Measurements from ENCODE around the gene ZNF563.
"Not testable (repeated sequence)": the region's sequence is repeated elsewhere in the genome, so short reads cannot be mapped to it uniquely, and the experiment has no call there.

The ZNF563 gene

DNA sequence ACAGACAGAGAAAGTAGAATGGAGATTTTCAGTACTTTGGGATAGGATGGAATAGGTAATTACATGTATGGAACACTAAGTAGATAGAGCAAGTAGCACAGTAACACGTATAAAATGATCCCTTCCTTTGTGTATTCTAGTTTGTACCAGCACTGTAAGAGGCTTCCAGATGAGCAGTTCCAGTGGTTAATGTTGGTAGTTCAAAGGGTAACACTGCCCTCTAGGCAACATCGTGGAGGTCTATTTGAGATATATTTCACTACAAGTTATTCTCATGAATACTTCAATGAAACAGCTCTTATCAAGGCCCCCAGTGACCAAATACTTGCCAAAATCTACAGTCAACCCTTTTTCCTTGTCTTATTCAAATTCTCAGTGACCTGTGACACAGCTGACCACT, 13.5 kb upstream of the ZNF563 start:
- no peak overlapping the region for H3K4me3 ChIP-seq (ENCODE audit: low read depth, low read length)
- H3K9ac ChIP-seq (ENCODE audit: low read depth, low read length): no peak overlapping the region
- no peaks in the 10 kb centered on the region for H3K27me3 ChIP-seq (ENCODE audit: control insufficient read depth, insufficient read depth, low read length)
- H3K4me1 ChIP-seq (ENCODE audit: control insufficient read depth, insufficient read depth, low read length): no peaks in the 10 kb centered on the region
- no peaks in the 10 kb centered on the region for H3K36me3 ChIP-seq (ENCODE audit: control insufficient read depth, insufficient read depth, low read length)
- H3K9me3 ChIP-seq (ENCODE audit: control insufficient read depth, insufficient read depth, low read length): peaks cover 18% of the 10 kb centered on the region

DNA sequence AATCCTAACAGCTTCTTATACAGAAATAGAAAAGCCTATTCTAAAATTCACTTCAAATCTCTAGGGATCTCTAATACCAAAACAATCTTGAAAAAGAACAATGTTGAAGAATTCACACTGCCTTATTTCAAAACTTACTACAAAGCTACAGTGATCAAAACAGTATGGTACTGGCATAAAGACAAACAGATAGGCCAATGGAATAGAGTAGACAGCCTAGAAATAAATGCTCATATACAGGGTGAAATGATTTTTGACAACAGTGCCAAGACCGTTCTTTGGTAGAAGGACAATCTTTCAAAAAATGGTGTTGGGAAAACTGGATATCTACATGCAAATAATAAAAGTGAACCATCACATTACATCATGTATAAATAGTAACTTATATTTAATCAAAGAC, 11.8 kb upstream of the ZNF563 start:
- H3K9ac ChIP-seq (ENCODE audit: low read depth, low read length): no peak overlapping the region
- H3K4me1 ChIP-seq (ENCODE audit: control insufficient read depth, insufficient read depth, low read length): no peaks in the 10 kb centered on the region
- H3K36me3 ChIP-seq (ENCODE audit: control insufficient read depth, insufficient read depth, low read length): no peaks in the 10 kb centered on the region
- no peaks in the 10 kb centered on the region for H3K27me3 ChIP-seq (ENCODE audit: control insufficient read depth, insufficient read depth, low read length)
- no peak overlapping the region for H3K4me3 ChIP-seq (ENCODE audit: low read depth, low read length)
- H3K9me3 ChIP-seq (ENCODE audit: control insufficient read depth, insufficient read depth, low read length): peaks cover 10% of the 10 kb centered on the region

- Histone ChIP-seq H3K27me3 (ENCODE audit: control insufficient read depth, insufficient read depth, low read length) (peaks cover 11% of the 10 kb centered on the region), H3K4me1 (ENCODE audit: control insufficient read depth, insufficient read depth, low read length) (no peaks in the 10 kb centered on the region), H3K9ac (ENCODE audit: low read depth, low read length) (no peak overlapping the region), H3K36me3 (ENCODE audit: control insufficient read depth, insufficient read depth, low read length) (no peaks in the 10 kb centered on the region), H3K9me3 (ENCODE audit: control insufficient read depth, insufficient read depth, low read length) (no peaks in the 10 kb centered on the region), H3K4me3 (ENCODE audit: low read depth, low read length) (no peak overlapping the region)
Measured at GRCh38 chr19:12331211-12331941, 2.1 kb downstream of the ZNF563 start.

- H3K4me3 ChIP-seq (ENCODE audit: low read depth, low read length): no peak overlapping the region
- no peak overlapping the region for H3K9ac ChIP-seq (ENCODE audit: low read depth, low read length)
- no peaks in the 10 kb centered on the region for H3K4me1 ChIP-seq (ENCODE audit: control insufficient read depth, insufficient read depth, low read length)
- peaks cover 11% of the 10 kb centered on the region for H3K27me3 ChIP-seq (ENCODE audit: control insufficient read depth, insufficient read depth, low read length)
- H3K36me3 ChIP-seq (ENCODE audit: control insufficient read depth, insufficient read depth, low read length): no peaks in the 10 kb centered on the region
- no peaks in the 10 kb centered on the region for H3K9me3 ChIP-seq (ENCODE audit: control insufficient read depth, insufficient read depth, low read length)
Measured at GRCh38 chr19:12330340-12330739, 3.1 kb downstream of the ZNF563 start.

DNA sequence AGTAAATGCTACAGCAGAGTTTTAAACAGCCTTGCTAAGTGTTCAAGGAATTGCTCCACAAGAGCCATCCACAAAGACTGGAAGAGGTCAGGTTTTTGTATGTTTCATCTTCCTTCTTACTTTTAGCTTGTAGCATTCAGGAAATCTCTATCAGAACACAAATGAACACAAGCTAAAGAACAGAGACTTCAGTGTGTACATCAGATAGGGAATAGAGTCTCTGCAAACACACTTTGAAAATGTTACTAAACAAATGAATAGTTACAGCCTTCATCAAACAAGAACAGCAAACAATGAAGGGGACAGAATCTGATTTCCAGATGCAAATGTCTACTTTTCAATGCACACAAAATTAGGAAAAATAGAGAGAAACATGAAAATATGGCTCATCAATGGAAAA, 7.7 kb downstream of the ZNF563 start:
- Histone ChIP-seq H3K9me3 (ENCODE audit: control insufficient read depth, insufficient read depth, low read length) (no peaks in the 10 kb centered on the region), H3K36me3 (ENCODE audit: control insufficient read depth, insufficient read depth, low read length) (peaks cover 2% of the 10 kb centered on the region), H3K9ac (ENCODE audit: low read depth, low read length) (no peak overlapping the region), H3K4me1 (ENCODE audit: control insufficient read depth, insufficient read depth, low read length) (no peaks in the 10 kb centered on the region), H3K4me3 (ENCODE audit: low read depth, low read length) (no peak overlapping the region), H3K27me3 (ENCODE audit: control insufficient read depth, insufficient read depth, low read length) (no peaks in the 10 kb centered on the region)

GRCh38 chr19:12318782-12319413, 14.5 kb downstream of the ZNF563 start:
- Histone ChIP-seq H3K9me3 (ENCODE audit: control insufficient read depth, insufficient read depth, low read length) (peaks cover 18% of the 10 kb centered on the region), H3K4me1 (ENCODE audit: control insufficient read depth, insufficient read depth, low read length) (no peaks in the 10 kb centered on the region), H3K36me3 (ENCODE audit: control insufficient read depth, insufficient read depth, low read length) (peaks cover 11% of the 10 kb centered on the region)

DNA sequence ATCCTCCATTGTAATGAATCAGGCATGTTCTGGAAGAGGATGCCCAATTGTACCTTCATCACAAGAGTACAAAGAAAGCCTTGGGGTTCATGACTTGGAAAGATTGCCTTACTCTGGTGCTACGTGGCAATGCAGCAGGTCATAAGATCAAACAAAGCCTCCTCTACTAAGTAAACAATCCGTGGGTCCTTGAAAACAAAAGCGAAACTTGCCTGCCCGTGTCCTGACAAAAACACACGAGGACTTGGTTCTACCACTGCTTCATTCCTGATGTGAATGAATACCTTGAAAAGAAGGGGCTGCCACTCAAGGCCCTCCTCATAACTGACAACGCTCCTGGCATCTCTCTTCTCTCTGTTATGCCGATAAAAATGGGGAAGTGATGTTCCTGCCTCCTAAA, 18.9 kb downstream of the ZNF563 start:
- H3K9me3 ChIP-seq (ENCODE audit: control insufficient read depth, insufficient read depth, low read length): peaks cover 18% of the 10 kb centered on the region
- H3K4me1 ChIP-seq (ENCODE audit: control insufficient read depth, insufficient read depth, low read length): no peaks in the 10 kb centered on the region
- H3K36me3 ChIP-seq (ENCODE audit: control insufficient read depth, insufficient read depth, low read length): peaks cover 5% of the 10 kb centered on the region

More at GRCh38 chr19:12318782-12319413, 14.5 kb downstream of the ZNF563 start:
- Histone ChIP-seq H3K27me3 (ENCODE audit: control insufficient read depth, insufficient read depth, low read length) (no peaks in the 10 kb centered on the region), H3K9ac (ENCODE audit: low read depth, low read length) (no peak overlapping the region), H3K4me3 (ENCODE audit: low read depth, low read length) (no peak overlapping the region)

DNA sequence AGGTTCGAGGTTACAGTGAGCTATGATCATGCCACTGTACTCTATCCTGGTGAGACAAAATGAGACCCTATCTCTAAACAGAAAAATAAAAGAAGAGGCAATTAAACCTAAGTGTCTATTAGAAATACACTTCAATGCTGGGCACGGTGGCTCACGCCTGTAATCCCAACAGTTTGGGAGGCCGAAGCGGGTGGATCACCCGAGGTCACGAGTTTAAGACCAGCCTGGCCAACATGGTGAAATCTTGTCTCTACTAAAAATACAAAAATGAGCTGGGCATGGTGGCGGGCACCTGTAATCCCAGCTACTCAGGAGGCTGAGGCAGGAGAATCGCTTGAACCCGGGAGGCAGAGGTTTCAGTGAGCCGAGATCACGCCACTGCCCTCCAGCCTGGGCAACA, 24.5 kb downstream of the ZNF563 start:
- H3K4me1 ChIP-seq (ENCODE audit: control insufficient read depth, insufficient read depth, low read length); H3K9ac ChIP-seq (ENCODE audit: low read depth, low read length); H3K36me3 ChIP-seq (ENCODE audit: control insufficient read depth, insufficient read depth, low read length); H3K4me3 ChIP-seq (ENCODE audit: low read depth, low read length); H3K27me3 ChIP-seq (ENCODE audit: control insufficient read depth, insufficient read depth, low read length); H3K9me3 ChIP-seq (ENCODE audit: control insufficient read depth, insufficient read depth, low read length): not testable (repeated sequence)

More for the DNA sequence above, 18.9 kb downstream of the ZNF563 start:
- Histone ChIP-seq H3K4me3 (ENCODE audit: low read depth, low read length) (no peak overlapping the region), H3K9ac (ENCODE audit: low read depth, low read length) (no peak overlapping the region), H3K27me3 (ENCODE audit: control insufficient read depth, insufficient read depth, low read length) (no peaks in the 10 kb centered on the region)

DNA sequence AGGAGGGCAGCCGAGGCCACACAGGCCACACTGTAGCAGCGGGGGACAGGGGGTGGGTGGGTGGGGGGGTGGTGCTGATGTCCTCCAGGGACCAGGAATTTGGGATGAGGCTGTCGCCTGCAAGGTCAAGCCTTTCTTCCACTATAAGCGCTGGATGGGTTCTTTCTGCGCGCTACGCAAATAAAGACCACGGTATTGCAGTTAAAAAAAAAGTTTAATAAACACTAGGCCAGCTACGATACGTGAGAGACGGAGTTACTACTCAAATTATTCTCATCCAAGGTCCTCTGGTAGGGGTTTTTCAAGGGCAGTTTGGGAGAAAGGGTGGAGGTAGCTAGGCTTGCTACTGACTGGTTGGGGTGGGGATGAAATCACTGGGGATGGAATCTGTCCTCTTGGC, 38.2 kb downstream of the ZNF563 start:
- Histone ChIP-seq H3K36me3 (ENCODE audit: control insufficient read depth, insufficient read depth, low read length) (no peaks in the 10 kb centered on the region), H3K4me3 (ENCODE audit: low read depth, low read length) (peak overlapping the region; percentile 86), H3K4me1 (ENCODE audit: control insufficient read depth, insufficient read depth, low read length) (peaks cover 5% of the 10 kb centered on the region), H3K27me3 (ENCODE audit: control insufficient read depth, insufficient read depth, low read length) (no peaks in the 10 kb centered on the region), H3K9ac (ENCODE audit: low read depth, low read length) (no peak overlapping the region), H3K9me3 (ENCODE audit: control insufficient read depth, insufficient read depth, low read length) (no peaks in the 10 kb centered on the region)

DNA sequence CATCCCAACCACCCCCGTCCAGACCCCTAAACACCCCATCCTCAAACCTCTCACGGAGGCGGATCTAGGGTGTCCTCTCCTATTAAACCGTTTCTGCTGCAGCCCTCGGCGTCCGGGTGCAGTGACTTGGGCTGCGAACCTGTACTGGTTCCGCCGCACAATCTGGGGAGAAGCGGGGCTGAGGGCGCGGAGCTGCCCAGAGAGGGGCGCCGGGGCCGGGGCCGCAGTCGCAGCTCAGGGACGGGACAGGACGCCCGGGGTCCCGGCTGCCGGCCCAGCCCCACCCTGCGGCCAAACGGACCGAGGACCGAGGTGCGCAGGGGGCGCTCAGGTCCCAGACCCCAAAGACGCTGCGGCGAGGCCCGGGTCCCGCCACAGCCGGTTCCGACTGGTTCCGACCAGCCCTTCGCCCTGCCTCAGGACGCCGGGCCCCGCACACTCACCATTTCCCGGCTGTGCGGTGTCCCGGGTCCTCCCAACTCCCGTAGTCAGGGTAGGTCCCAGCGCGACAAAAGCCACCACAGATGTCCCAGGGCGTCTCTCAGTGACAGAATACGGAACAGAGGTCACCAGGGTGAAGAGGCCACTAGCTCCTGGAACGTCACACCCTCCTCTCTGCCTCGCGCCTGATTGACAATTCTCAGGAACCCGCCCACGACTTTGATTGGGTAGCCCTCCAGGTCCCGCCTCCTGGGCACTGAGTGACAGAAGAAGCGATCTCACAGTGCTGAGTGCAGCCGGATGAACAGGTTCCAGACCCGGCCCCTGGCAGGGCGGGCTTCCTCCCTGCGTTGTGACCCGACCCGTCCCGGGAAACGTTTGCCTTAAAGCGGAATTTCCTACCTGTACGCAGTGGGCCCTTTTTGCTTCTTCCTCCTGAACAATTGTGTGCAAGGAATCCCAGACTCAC, 38.9 kb downstream of the ZNF563 start, which contains the start of gene ZNF44:
Gene ZNF44 (minus strand): TSS at position 635 of the 910 bp plus-strand sequence. CDS start 189 bp downstream, at position 446.
- peak within 1 kb of the TSS; percentile 86 for H3K4me3 ChIP-seq (ENCODE audit: low read depth, low read length)

GRCh38 chr19:12293777-12294248, 39.6 kb downstream of the ZNF563 start:
- Histone ChIP-seq H3K4me1 (ENCODE audit: control insufficient read depth, insufficient read depth, low read length) (peaks cover 5% of the 10 kb centered on the region), H3K27me3 (ENCODE audit: control insufficient read depth, insufficient read depth, low read length) (no peaks in the 10 kb centered on the region), H3K4me3 (ENCODE audit: low read depth, low read length) (peak overlapping the region; percentile 86), H3K9ac (ENCODE audit: low read depth, low read length) (peak overlapping the region; percentile 68), H3K9me3 (ENCODE audit: control insufficient read depth, insufficient read depth, low read length) (no peaks in the 10 kb centered on the region), H3K36me3 (ENCODE audit: control insufficient read depth, insufficient read depth, low read length) (no peaks in the 10 kb centered on the region)

More for the DNA sequence above, 38.9 kb downstream of the ZNF563 start, which contains the start of gene ZNF44:
- peak within 1 kb of the TSS; percentile 68 for H3K9ac ChIP-seq (ENCODE audit: low read depth, low read length)
- H3K36me3 ChIP-seq (ENCODE audit: control insufficient read depth, insufficient read depth, low read length): no peaks in the 10 kb centered on the region
- peaks cover 5% of the 10 kb centered on the region for H3K4me1 ChIP-seq (ENCODE audit: control insufficient read depth, insufficient read depth, low read length)
- no peaks in the 10 kb centered on the region for H3K9me3 ChIP-seq (ENCODE audit: control insufficient read depth, insufficient read depth, low read length)
- H3K27me3 ChIP-seq (ENCODE audit: control insufficient read depth, insufficient read depth, low read length): no peaks in the 10 kb centered on the region

Measured in iPS-15b (cell line).